Natural killer cell (primary cell): Measurements from ENCODE around the gene CCSER2. TPM values are rescaled to one million over a fixed set of nuclear protein-coding genes. Genes with fewer than 3 reads are reported as not detected.

Experiments used
- ATAC-seq, 3 donors: fragments of 150-1000 bp in 2 of 3; fragments of 200-7000 bp in 1 of 3; cut with Tn5 transposase; 1 replicate in 1 of 3; 2 replicates in 2 of 3; pipeline ENCODE4 v1.10.0; 2021; ENCODE audit warnings: mild to moderate bottlenecking in 2 of 3, moderate library complexity in 2 of 3
- DNase-seq, 2 donors: peaks; one replicate each; pipeline versions ENCODE4 v3.0.0 to v3.0.0-alpha.2; 2013 to 2021; ENCODE audit warnings: mixed read lengths in 1 of 2
- H3K27ac ChIP-seq: one replicate; pipeline ENCODE4 v1.5.1; 2013; ENCODE audit warnings: mild to moderate bottlenecking, low read length
- H3K27me3 ChIP-seq: one replicate; pipeline ENCODE4 v1.6.1; 2013; ENCODE audit warnings: low read length; ENCODE audit not compliant: control insufficient read depth, insufficient read depth
- H3K36me3 ChIP-seq: one replicate; pipeline ENCODE4 v1.6.1; 2013; ENCODE audit warnings: low read length; ENCODE audit not compliant: control insufficient read depth, insufficient read depth
- H3K4me1 ChIP-seq: one replicate; pipeline ENCODE4 v1.6.1; 2013; ENCODE audit warnings: low read length; ENCODE audit not compliant: control insufficient read depth, insufficient read depth
- H3K4me3 ChIP-seq: one replicate; pipeline ENCODE4 v1.5.1; 2013; ENCODE audit warnings: low read length
- H3K9me3 ChIP-seq: one replicate; pipeline ENCODE4 v1.6.1; 2013; ENCODE audit warnings: low read length; ENCODE audit not compliant: control insufficient read depth, insufficient read depth
- H3K27ac Mint-ChIP-seq, 2 donors: one replicate each; pipeline ENCODE4 v1.8.0; 2022; ENCODE audit warnings: mild to moderate bottlenecking in 2 of 2, mixed read lengths in 2 of 2, moderate library complexity in 1 of 2
- H3K27me3 Mint-ChIP-seq, 2 donors: one replicate each; pipeline ENCODE4 v1.8.0; 2022; ENCODE audit warnings: low read depth in 2 of 2, mixed read lengths in 2 of 2
- H3K36me3 Mint-ChIP-seq: one replicate; pipeline ENCODE4 v1.8.0; 2022; ENCODE audit warnings: mixed read lengths
- H3K4me1 Mint-ChIP-seq, 2 donors: one replicate each; pipeline ENCODE4 v1.8.0; 2022; ENCODE audit warnings: mixed read lengths in 2 of 2
- H3K4me3 Mint-ChIP-seq: one replicate; pipeline ENCODE4 v1.8.0; 2022; ENCODE audit warnings: mild to moderate bottlenecking, moderate library complexity, mixed read lengths
- H3K9me3 Mint-ChIP-seq, 2 donors: one replicate each; pipeline ENCODE4 v1.8.0; 2022; ENCODE audit warnings: mixed read lengths in 2 of 2
- CTCF ChIP-seq: fragments of 200-600 bp; IDR thresholded peaks from one replicate; pipeline ENCODE4 v1.8.0; 2022; ENCODE audit warnings: antibody characterized with exemption
- WGBS: methylation state at CpG from one replicate; pipeline ENCODE4 v1.1.7; 2013; ENCODE audit warnings: missing lambda C conversion rate; ENCODE audit not compliant: insufficient coverage; 5-methylcytosine and 5-hydroxymethylcytosine counted together
- intact Hi-C: fragments of 100-400 bp; cut with micrococcal nuclease; formaldehyde crosslinking; loops from one replicate; pipeline ENCODE4 v1.14.2; 2022
- total RNA-seq, 4 donors: library from RNA; stranded (reverse); fragments of 120-200 nt in 1 of 4; gene quantifications; one replicate each; pipeline versions ENCODE4 v1.2.3 to v1.2.4, GENCODE V29; 2013 to 2022

Gene CCSER2
- total RNA-seq, 3 donors from 2014 or later (not counting 1 experiment from before 2014, with no cell fraction given), result 125 to 158 (median 146) TPM

- H3K27me3 Mint-ChIP-seq, result peaks cover 11 to 13% of the 10 kb centered on the region in 2 donors
- no peaks in the 10 kb centered on the region for H3K36me3 ChIP-seq
- intact Hi-C loops, result no loop called here
- H3K4me1 ChIP-seq, result no peaks in the 10 kb centered on the region
- 93% methylated on average over 1 of the region's 1 CpG for WGBS
- no peak overlapping the region for H3K27ac Mint-ChIP-seq
- no peak for DNase-seq
- H3K4me3 ChIP-seq, result no peak overlapping the region
- no peaks in the 10 kb centered on the region for H3K4me1 Mint-ChIP-seq
- H3K4me3 Mint-ChIP-seq, result no peak overlapping the region
- ATAC-seq, result no peak
- H3K9me3 ChIP-seq, result no peaks in the 10 kb centered on the region
- H3K9me3 Mint-ChIP-seq, result no peaks in the 10 kb centered on the region
- no peak for TF ChIP-seq CTCF
- no peaks in the 10 kb centered on the region for H3K36me3 Mint-ChIP-seq
- H3K27me3 ChIP-seq, result no peaks in the 10 kb centered on the region
- no peak overlapping the region for H3K27ac ChIP-seq
These were observed 35.2 kb upstream of the CCSER2 start for GRCh38 chr10:84293171-84293570.

GRCh38 chr10:84293574-84294016 is 34.8 kb upstream of the CCSER2 start:
- H3K4me3 Mint-ChIP-seq, result no peak overlapping the region
- H3K36me3 Mint-ChIP-seq, result no peaks in the 10 kb centered on the region
- H3K36me3 ChIP-seq, result no peaks in the 10 kb centered on the region
- H3K4me1 Mint-ChIP-seq, result no peaks in the 10 kb centered on the region
- H3K27me3 Mint-ChIP-seq, result peaks cover 9 to 10% of the 10 kb centered on the region in 2 donors
- no peak overlapping the region for H3K27ac ChIP-seq
- DNase-seq (no peak), ATAC-seq (peak in 1 of 3 donors; percentile 39)
- intact Hi-C loops, result no loop called here
- no peaks in the 10 kb centered on the region for H3K4me1 ChIP-seq
- H3K9me3 ChIP-seq, result no peaks in the 10 kb centered on the region
- H3K27ac Mint-ChIP-seq, result no peak overlapping the region
- TF ChIP-seq CTCF, result no peak
- WGBS, result 38% methylated on average over 4 of the region's 4 CpGs
- H3K27me3 ChIP-seq, result no peaks in the 10 kb centered on the region
- H3K4me3 ChIP-seq, result no peak overlapping the region
- no peaks in the 10 kb centered on the region for H3K9me3 Mint-ChIP-seq

- H3K27me3 ChIP-seq, result no peaks in the 10 kb centered on the region
- H3K27ac ChIP-seq, result no peak overlapping the region
- DNase-seq (no peak), ATAC-seq (no peak)
- no peaks in the 10 kb centered on the region for H3K4me1 ChIP-seq
- no peaks in the 10 kb centered on the region for H3K9me3 ChIP-seq
- Mint-ChIP-seq H3K4me3 (no peak overlapping the region), H3K36me3 (no peaks in the 10 kb centered on the region), H3K4me1 (no peaks in the 10 kb centered on the region), H3K27me3 (peaks cover 0 to 7% of the 10 kb centered on the region in 2 donors), H3K9me3 (no peaks in the 10 kb centered on the region), H3K27ac (no peak overlapping the region)
- 100% methylated on average over 1 of the region's 1 CpG for WGBS
- no peaks in the 10 kb centered on the region for H3K36me3 ChIP-seq
- H3K4me3 ChIP-seq, result no peak overlapping the region
- TF ChIP-seq CTCF, result no peak
- intact Hi-C loops, result no loop called here
These were observed 33.5 kb upstream of the CCSER2 start for GRCh38 chr10:84294766-84295447.
